SK-N-MC (cell line): ENCODE data around the gene TTLL5.
A peak's percentile ranks its signal among the peaks of the same experiment; 100 is the strongest.

Experiments used
- DNase-seq: peaks from one replicate; pipeline ENCODE4 v3.0.0-alpha.2; 2011; ENCODE audit warnings: low read depth, low spot score
- H3K27ac ChIP-seq: fragments of 200-600 bp; sonication (generic); 2 replicates; pipeline ENCODE4 v1.5.1; 2016; ENCODE audit warnings: mixed run types
- H3K36me3 ChIP-seq: fragments of 200-600 bp; sonication (generic); 2 replicates; pipeline ENCODE4 v1.6.1; 2017; ENCODE audit warnings: antibody characterized with exemption, low read length, mixed read lengths; ENCODE audit not compliant: insufficient read depth
- H3K4me3 ChIP-seq: fragments of 200-600 bp; sonication (generic); 2 replicates; pipeline ENCODE4 v1.5.1; 2016
- H3K9ac ChIP-seq: fragments of 200-600 bp; sonication (generic); 2 replicates; pipeline ENCODE4 v1.8.0; 2017; ENCODE audit warnings: mixed run types, mixed read lengths; ENCODE audit not compliant: insufficient read length
- H3K9me3 ChIP-seq: fragments of 200-600 bp; sonication (generic); 2 replicates; pipeline ENCODE4 v1.6.1; 2017; ENCODE audit warnings: low read depth, mild to moderate bottlenecking, antibody characterized with exemption, low read length, moderate library complexity, mixed read lengths
- EZH2 ChIP-seq: fragments of 200-600 bp; sonication (generic); IDR thresholded peaks from one replicate; pipeline ENCODE4 v1.6.1; 2017; ENCODE audit warnings: antibody characterized with exemption
- FOXP2 ChIP-seq: optimal IDR thresholded peaks from 2 replicates; pipeline ENCODE3; 2011; ENCODE audit warnings: mild to moderate bottlenecking, moderate library complexity; ENCODE audit not compliant: insufficient read depth; ENCODE audit errors: extremely low read length, control extremely low read depth
- POLR2AphosphoS5 ChIP-seq: IDR thresholded peaks from 2 replicates; pipeline ENCODE4 v1.6.1; 2012; ENCODE audit warnings: mild to moderate bottlenecking, low read depth, low read length, borderline replicate concordance

Gene TTLL5

DNA sequence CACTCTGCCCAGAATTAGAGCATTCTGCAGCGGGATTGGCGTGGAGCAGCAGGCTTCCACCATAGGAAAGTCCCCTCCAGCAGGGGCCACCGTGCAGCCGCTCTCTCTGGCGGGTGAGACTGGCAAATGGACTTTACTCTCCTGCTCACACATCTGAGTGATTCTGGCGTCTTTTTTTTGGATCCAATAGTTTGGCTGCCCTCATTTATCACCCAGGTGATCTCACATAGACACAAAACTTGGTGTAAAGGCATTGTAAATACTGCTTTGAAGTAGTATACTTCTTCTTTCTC, 190.5 kb downstream of the TTLL5 start:
- Histone ChIP-seq H3K4me3 (no peak overlapping the region), H3K9ac (no peak overlapping the region), H3K27ac (no peak overlapping the region), H3K9me3 (no peaks in the 10 kb centered on the region), H3K36me3 (0 out of 2 replicates have a peak, but pooled peaks cover 2% of the 10 kb centered on the region)
- DNase-seq = no peak
- TF ChIP-seq FOXP2 (no peak), POLR2AphosphoS5 (no peak), EZH2 (no peak)

DNA sequence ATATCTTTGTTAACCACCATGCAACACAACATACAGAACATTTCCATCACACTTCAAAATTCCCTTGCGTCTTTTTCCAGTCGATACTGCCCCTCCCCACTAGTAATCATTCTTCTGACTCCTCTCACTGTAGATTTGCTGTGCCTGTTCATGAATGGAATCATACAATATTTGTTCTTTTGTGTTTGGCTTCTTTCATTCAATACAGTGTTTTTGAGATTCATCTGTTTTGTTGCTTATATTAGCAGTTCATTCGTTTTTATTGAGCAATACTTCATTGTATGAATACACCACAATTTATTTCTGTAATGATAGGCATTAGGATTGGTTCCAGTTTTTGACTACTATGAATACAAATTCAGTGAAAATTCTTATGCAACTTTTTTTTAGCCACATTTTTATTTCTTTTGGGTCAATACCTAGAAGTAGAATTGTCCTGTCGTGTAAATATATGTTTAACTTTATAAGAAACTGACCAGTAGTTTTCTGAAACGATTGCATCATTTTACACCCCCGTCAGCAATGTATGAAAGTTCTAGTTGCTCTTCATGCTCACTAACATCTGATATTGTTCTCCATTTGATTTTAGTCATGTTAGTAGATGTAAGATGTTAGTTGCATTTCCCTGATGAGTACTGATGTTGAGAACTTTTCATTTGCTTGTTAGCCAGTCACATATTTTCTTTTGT, 193.2 kb downstream of the TTLL5 start:
- Histone ChIP-seq H3K9me3 (no peaks in the 10 kb centered on the region), H3K27ac (no peak overlapping the region), H3K36me3 (0 out of 2 replicates have a peak, but pooled peaks cover 2% of the 10 kb centered on the region), H3K9ac (no peak overlapping the region), H3K4me3 (no peak overlapping the region)
- DNase-seq = no peak
- TF ChIP-seq POLR2AphosphoS5 (no peak), FOXP2 (no peak), EZH2 (no peak)

DNA sequence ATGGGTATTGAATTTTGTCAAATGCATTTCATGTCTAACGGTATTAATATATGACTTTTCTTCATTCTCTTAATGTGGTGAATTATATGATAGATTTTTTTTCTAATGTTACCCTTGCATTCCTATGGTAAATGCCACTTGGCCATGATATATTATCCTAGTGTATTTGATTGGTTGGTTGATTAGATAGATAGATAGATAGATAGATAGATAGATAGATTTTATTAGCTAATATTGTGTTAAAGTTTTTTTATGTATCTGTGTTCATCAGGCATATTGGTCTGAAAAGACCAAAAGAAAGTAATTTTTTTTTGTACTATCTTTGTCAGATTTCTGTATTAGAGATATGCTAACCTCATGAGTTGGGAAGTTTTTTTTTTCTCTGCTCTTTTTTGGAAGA, 196.2 kb downstream of the TTLL5 start:
- TF ChIP-seq EZH2 (no peak), POLR2AphosphoS5 (no peak), FOXP2 (no peak)
- DNase-seq = no peak
- Histone ChIP-seq H3K36me3 (0 out of 2 replicates have a peak, but pooled peaks cover 2% of the 10 kb centered on the region), H3K9ac (no peak overlapping the region), H3K4me3 (no peak overlapping the region), H3K27ac (no peak overlapping the region), H3K9me3 (no peaks in the 10 kb centered on the region)

DNA sequence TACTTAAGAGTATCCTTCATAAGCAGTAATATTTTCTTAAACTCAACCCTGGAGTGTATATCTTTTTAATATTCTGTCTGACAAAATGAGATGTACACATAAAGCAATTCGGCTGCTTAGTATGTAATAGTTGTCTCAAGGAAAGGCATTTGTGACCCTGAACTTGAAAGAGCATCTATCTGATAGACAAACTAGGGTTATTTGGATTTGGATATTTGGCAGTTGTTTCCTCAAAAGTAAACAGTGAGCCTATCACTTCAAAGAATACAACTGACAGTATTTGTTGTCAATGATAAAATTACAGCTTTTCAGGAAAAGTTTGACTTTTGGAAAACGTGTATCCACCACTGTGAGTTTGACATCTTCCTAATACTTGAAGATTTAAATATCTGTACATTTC, 197.3 kb downstream of the TTLL5 start:
- H3K9ac ChIP-seq = no peak overlapping the region
- TF ChIP-seq POLR2AphosphoS5 = no peak
- TF ChIP-seq EZH2 = no peak
- no peak for TF ChIP-seq FOXP2
- H3K36me3 ChIP-seq = 0 out of 2 replicates have a peak, but pooled peaks cover 2% of the 10 kb centered on the region
- no peak overlapping the region for H3K27ac ChIP-seq
- no peak overlapping the region for H3K4me3 ChIP-seq
- no peaks in the 10 kb centered on the region for H3K9me3 ChIP-seq
- DNase-seq = no peak

DNA sequence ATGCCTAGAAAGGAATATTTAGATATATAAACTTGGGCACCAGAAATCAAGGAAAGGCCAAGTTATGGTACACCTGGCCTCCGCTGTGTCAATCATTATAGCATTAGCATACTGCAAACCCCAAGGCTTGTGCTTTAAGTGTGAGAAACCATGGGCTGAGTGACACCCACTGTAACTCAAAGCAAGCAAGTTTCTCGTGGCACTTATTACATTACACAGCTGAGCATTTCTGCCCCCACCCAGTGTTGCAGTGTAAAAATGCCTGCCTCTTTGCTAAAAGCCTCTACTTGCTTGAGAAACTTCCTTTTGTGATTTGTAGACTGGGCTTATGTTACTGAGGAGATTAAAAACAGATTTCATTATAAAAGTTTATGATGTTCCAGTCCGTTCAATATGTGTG, 198.7 kb downstream of the TTLL5 start:
- DNase-seq = no peak
- no peak overlapping the region for H3K9ac ChIP-seq
- no peak for TF ChIP-seq POLR2AphosphoS5
- no peak for TF ChIP-seq FOXP2
- TF ChIP-seq EZH2 = no peak
- H3K4me3 ChIP-seq = no peak overlapping the region
- H3K27ac ChIP-seq = 0 out of 2 replicates have a peak overlapping the region, but pooled peaks have one; percentile 28
- 0 out of 2 replicates have a peak, but pooled peaks cover 2% of the 10 kb centered on the region for H3K36me3 ChIP-seq
- no peaks in the 10 kb centered on the region for H3K9me3 ChIP-seq

DNA sequence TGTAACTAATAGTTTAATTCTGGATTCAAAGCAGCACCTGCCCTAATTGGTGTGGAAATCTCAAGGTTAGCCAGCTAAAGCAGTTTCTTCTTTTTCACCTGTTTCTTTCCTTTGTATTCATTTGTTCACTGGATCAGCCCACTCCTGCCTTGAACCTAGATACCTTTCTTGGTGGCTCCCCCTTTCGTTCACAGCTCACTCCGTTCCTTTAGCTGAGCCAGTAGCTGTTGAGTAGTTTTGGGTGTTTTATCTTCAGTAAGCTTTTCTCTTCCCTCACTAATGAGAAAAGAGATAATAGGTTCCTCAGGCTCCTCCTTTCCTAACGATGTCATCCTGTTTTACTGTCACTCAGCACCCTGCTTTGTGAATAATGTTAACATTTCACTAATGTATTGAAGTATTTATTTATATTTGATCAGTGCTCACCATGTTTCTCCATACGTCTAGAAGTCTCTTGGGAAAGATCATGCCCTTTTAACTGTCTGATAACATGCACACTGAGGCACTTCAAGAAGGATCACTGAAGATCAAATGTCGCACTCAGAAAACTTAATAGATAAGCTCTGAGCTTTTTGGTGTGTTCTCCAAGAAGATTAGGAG, 199.6 kb downstream of the TTLL5 start:
- TF ChIP-seq POLR2AphosphoS5 (no peak), FOXP2 (no peak), EZH2 (no peak)
- H3K27ac ChIP-seq = 0 out of 2 replicates have a peak overlapping the region, but pooled peaks have one; percentile 28
- DNase-seq = no peak
- no peak overlapping the region for H3K9ac ChIP-seq
- no peak overlapping the region for H3K4me3 ChIP-seq
- no peaks in the 10 kb centered on the region for H3K9me3 ChIP-seq
- 0 out of 2 replicates have a peak, but pooled peaks cover under 1% of the 10 kb centered on the region for H3K36me3 ChIP-seq

DNA sequence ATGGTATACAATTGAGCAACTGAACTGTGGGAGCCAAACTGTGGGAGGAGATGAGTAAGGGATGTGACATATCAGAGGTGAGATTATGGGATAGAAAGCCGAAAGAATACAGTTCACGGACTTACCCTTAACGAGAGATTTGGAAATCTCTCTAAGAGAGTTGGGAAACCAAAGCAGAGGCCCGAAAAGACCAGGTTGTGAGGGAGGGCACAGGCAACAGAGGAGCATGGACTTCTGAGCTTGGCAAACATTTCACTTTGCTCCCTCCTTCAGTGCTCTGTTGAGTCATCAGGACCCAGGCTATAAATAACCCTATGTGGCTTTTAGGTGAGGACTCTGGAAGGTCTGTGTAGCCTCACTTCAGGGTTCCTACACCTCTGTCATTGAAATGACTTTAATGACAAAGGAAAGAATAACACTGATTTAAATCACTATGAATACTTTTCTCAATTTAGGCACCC, 200.1 kb downstream of the TTLL5 start:
- no peak overlapping the region for H3K9ac ChIP-seq
- H3K27ac ChIP-seq = no peak overlapping the region
- H3K9me3 ChIP-seq = no peaks in the 10 kb centered on the region
- no peaks in the 10 kb centered on the region for H3K36me3 ChIP-seq
- TF ChIP-seq POLR2AphosphoS5 = no peak
- no peak for DNase-seq
- no peak overlapping the region for H3K4me3 ChIP-seq

DNA sequence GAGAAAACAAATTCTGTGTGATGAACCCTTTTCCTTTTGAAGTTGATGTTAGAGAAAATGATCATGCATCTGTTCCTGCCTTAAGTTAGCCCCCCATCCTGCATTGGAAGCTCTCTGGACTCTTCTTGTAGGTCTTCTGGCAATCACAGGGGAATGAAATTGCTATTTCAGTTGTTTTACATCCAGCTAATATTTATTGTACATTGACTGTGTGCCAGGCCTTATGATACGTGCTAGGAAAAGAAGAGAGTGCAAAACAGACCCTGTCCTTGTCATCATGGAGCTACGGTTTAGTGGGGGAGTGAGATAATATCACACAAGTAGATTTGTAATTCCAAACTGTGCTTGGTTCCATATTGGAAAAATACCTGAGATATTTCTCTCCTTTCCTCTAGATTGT, 202.2 kb downstream of the TTLL5 start:
- Histone ChIP-seq H3K36me3 (no peaks in the 10 kb centered on the region), H3K4me3 (no peak overlapping the region), H3K9me3 (no peaks in the 10 kb centered on the region), H3K27ac (no peak overlapping the region), H3K9ac (no peak overlapping the region)
- TF ChIP-seq POLR2AphosphoS5 (no peak), FOXP2 (no peak), EZH2 (no peak)
- DNase-seq = no peak

DNA sequence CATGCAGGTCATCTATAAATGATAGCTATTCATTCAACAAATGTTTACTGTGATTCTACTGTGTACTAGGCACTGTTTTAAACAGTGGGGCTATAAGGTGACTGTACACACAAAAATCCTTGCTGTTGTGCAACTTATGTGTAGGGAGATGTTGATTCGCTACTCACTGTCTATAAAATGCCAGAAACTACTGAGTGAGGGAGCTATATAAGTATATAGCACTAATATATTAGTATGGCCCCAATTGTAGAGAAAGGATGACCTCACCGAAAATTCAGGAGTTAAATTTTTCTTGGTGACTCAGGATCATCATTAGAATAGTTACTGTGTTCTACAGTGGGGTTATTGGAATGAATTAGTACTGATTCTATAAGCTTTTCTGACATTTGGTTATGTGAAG, 203.3 kb downstream of the TTLL5 start:
- Histone ChIP-seq H3K4me3 (no peak overlapping the region), H3K27ac (no peak overlapping the region), H3K36me3 (no peaks in the 10 kb centered on the region), H3K9ac (no peak overlapping the region), H3K9me3 (no peaks in the 10 kb centered on the region)
- DNase-seq = no peak
- no peak for TF ChIP-seq FOXP2
- TF ChIP-seq EZH2 = no peak
- TF ChIP-seq POLR2AphosphoS5 = no peak
